ENCODE data around the gene CCR6.
"Not testable (repeated sequence)": the region's sequence is repeated elsewhere in the genome, so short reads cannot be mapped to it uniquely, and the experiment has no call there.

The CCR6 gene

GRCh38 chr6:167178896-167179655, 56.2 kb downstream of the CCR6 start:
- not testable (repeated sequence) for DNase-seq

GRCh38 chr6:167180086-167180485, 57.2 kb downstream of the CCR6 start:
- not testable (repeated sequence) for DNase-seq

DNA sequence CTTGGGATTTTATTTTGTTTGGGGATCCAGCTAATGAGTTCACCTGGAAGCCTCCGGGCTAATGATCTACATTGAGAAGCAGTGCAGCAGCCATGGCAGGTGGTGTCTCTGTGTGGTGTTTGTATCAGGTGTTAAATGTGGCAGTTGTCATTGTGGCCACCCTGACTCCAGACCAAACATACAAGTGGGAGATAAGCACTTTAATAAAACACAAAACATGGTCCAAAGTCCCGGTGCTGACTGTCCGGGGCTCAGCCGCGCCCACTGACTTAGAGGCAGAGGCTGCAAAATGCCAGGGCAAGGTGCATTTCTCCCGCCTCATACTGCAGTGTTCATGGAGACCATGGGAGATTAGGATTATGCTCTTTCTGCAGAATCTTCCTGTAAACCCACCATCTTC, 58.5 kb downstream of the CCR6 start:
- DNase-seq, result not testable (repeated sequence)

- DNase-seq, result not testable (repeated sequence)
Observed at GRCh38 chr6:167182913-167183314, 60.0 kb downstream of the CCR6 start.

DNA sequence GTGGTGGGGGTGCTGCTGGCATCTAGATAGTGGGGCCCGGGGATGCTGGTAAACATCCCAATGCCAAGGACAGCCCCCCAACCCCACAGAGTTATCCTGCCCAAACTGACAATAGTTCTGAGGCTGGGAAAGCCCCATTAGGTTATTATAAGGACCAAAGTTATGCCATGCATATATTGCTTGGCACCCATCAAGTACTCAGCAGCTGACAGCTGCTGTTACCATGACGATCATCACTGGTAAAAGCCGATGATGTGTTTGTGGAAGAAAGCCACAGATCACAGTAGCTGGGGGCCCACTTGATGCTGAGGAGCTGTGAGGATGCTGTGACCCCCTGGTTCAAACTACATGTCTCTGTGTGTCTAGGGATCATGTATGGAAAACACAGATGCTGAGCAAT, 62.2 kb downstream of the CCR6 start:
- not testable (repeated sequence) for DNase-seq

DNA sequence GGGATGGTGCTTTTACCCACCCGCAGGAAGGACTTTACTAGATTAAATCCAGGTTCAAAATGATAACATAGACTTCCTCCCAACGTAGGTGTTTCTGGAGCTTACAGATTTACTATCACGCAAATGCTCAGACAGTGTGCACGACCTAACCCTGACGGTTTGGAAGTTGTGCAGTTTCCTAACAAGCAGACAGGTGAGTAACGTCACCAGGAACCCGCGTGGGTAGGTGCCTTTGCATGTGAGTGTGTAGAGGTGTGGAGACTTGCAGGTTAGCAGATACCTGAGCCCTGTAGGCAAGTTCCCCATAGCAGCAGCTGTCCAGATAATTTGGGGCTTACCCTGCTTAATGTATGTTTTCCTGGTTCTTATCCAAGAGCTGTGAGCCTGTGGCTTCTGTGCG, 64.4 kb downstream of the CCR6 start:
- DNase-seq, result not testable (repeated sequence)
